HepG2 (cell line): Measurements from ENCODE around the gene HACE1. TPM values are rescaled to one million over a fixed set of nuclear protein-coding genes. Genes with fewer than 3 reads are reported as not detected.
A peak's percentile ranks its signal among the peaks of the same experiment; 100 is the strongest.

Source experiments
- ATAC-seq: fragments of 200-7000 bp; cut with Tn5 transposase; 3 replicates; pipeline ENCODE4 v1.9.1; 2020; ENCODE audit warnings: mild to moderate bottlenecking, moderate library complexity
- BruUV-seq: library from RNA; stranded (reverse); fragments of 400-500 nt; replicated peaks from 2 replicates; lab custom pipeline; 2021; lab: Mats Ljungman, UMichigan
- CTCF ChIA-PET: fragments of 300-600 bp; formaldehyde crosslinking; extraction: SDS; loops from one replicate; lab custom pipeline; 2021; ENCODE audit warnings: low total read pairs, inconsistent platforms, low intra/inter-chr PET ratio; lab: Yijun Ruan, JAX
- POLR2A ChIA-PET: fragments of 350-600 bp; sonication (Branson Sonifier 250); formaldehyde crosslinking; loops from one replicate; lab custom pipeline; 2020; ENCODE audit warnings: antibody characterized with exemption, inconsistent platforms; lab: Yijun Ruan, JAX
- DNase-seq: peaks from one replicate; pipeline ENCODE4 v3.0.0-alpha.2; 2015; ENCODE audit warnings: low spot score
- FAIRE-seq: peaks from 3 replicates; lab custom pipeline; 2011; peaks lifted over from hg19 to GRCh38; lab: Jason Lieb, UNC
- H2AFZ ChIP-seq: one replicate; pipeline ENCODE4 v1.6.1; 2011; ENCODE audit warnings: low read length, inconsistent platforms
- H3K27ac ChIP-seq: fragments of 300-600 bp; 3 replicates; pipeline ENCODE4 v1.8.0; 2011; ENCODE audit warnings: mixed run types, mild to moderate bottlenecking, mixed read lengths, low read length, inconsistent platforms; ENCODE audit not compliant: insufficient read depth; ENCODE audit errors: extremely low read length
- H3K27me3 ChIP-seq, 2 experiments: fragments of 200-600 bp in 1 of 2; 2 replicates in 1 of 2; 3 replicates in 1 of 2; pipeline versions ENCODE4 v1.6.0 to v1.8.0; 2011; ENCODE audit warnings: low read length in 2 of 2, mild to moderate bottlenecking in 2 of 2, moderate library complexity in 2 of 2, inconsistent platforms in 1 of 2; ENCODE audit not compliant: insufficient read depth in 2 of 2, control insufficient read depth in 1 of 2
- H3K36me3 ChIP-seq, 2 experiments: fragments of 200-600 bp in 1 of 2; replicated peaks in 1 of 2; 2 replicates in 1 of 2; 3 replicates in 1 of 2; pipeline versions ENCODE4 v1.5.1 to v1.8.0; 2011; ENCODE audit warnings: low read length in 2 of 2, inconsistent platforms in 1 of 2; ENCODE audit not compliant: insufficient read depth in 2 of 2, control insufficient read depth in 1 of 2
- H3K4me1 ChIP-seq: 2 replicates; pipeline ENCODE4 v1.5.1; 2012; ENCODE audit warnings: low read length, inconsistent platforms; ENCODE audit not compliant: insufficient read depth
- H3K4me2 ChIP-seq: 2 replicates; pipeline ENCODE4 v1.6.0; 2011; ENCODE audit warnings: low read depth, low read length, inconsistent platforms
- H3K4me3 ChIP-seq, 3 experiments: fragments of 200-600 bp in 1 of 3; sonication (generic), shearing (Covaris generic) in 1 of 3; replicated peaks in 1 of 3; 2 replicates each; pipeline ENCODE4 v1.5.1; 2011 to 2016; ENCODE audit warnings: low read length in 3 of 3, inconsistent platforms in 2 of 3, low read depth in 2 of 3, mild to moderate bottlenecking in 2 of 3, control low read depth in 1 of 3, mixed read lengths in 1 of 3; ENCODE audit not compliant: insufficient read depth in 1 of 3
- H3K79me2 ChIP-seq: one replicate; pipeline ENCODE4 v1.6.1; 2011; ENCODE audit warnings: low read length, inconsistent platforms; ENCODE audit not compliant: insufficient read depth
- H3K9ac ChIP-seq: 2 replicates; pipeline ENCODE4 v1.6.0; 2011; ENCODE audit warnings: mild to moderate bottlenecking, low read depth, low read length, inconsistent platforms; ENCODE audit not compliant: insufficient read depth
- H3K9me3 ChIP-seq: 2 replicates; pipeline ENCODE4 v1.5.1; 2012; ENCODE audit warnings: mild to moderate bottlenecking, low read length
- H4K20me1 ChIP-seq: 2 replicates; pipeline ENCODE4 v1.6.0; 2011; ENCODE audit warnings: inconsistent platforms, mild to moderate bottlenecking, low read length, moderate library complexity; ENCODE audit not compliant: insufficient read depth
- ATF7-NPFF ChIP-seq: sonication (generic); formaldehyde crosslinking; IDR thresholded peaks from 2 replicates; pipeline ENCODE4 v1.8.1; 2023; ENCODE audit warnings: mild to moderate bottlenecking, low read depth, missing genetic modification reagents, moderate library complexity
- IRF9 ChIP-seq: sonication (generic); formaldehyde crosslinking; IDR thresholded peaks from 2 replicates; pipeline ENCODE4 v1.8.0; 2022; ENCODE audit warnings: missing genetic modification reagents, mild to moderate bottlenecking, borderline replicate concordance
- MBNL3 ChIP-seq: fragments of 250-450 bp; sonication (Bioruptor Pico); conservative IDR thresholded peaks from 2 replicates; pipeline ENCODE4 v1.8.0; 2022; ENCODE audit warnings: mild to moderate bottlenecking, inconsistent platforms
- MYC ChIP-seq: sonication (generic); formaldehyde crosslinking; IDR thresholded peaks from 2 replicates; pipeline ENCODE4 v1.9.0; 2021; ENCODE audit warnings: missing genetic modification reagents, borderline replicate concordance
- NFRKB ChIP-seq: fragments of 450-650 bp; IDR thresholded peaks from 2 replicates; pipeline ENCODE4 v1.6.1; 2017
- RARA ChIP-seq: IDR thresholded peaks from 2 replicates; pipeline ENCODE4 v1.6.1; 2016; ENCODE audit warnings: missing genetic modification reagents, missing compliant biosample characterization
- SNAPC5 ChIP-seq: sonication (generic); formaldehyde crosslinking; IDR thresholded peaks from 2 replicates; pipeline ENCODE4 v1.8.1; 2023; ENCODE audit warnings: mild to moderate bottlenecking, missing genetic modification reagents, borderline replicate concordance
- SP1 ChIP-seq, 2 experiments: fragments of 450-650 bp in 1 of 2; sonication (generic) in 1 of 2; formaldehyde crosslinking in 1 of 2; IDR thresholded peaks; 2 replicates each; pipeline versions ENCODE4 v1.4.0 to v1.6.1; 2016 to 2020; ENCODE audit warnings: missing genetic modification reagents in 1 of 2
- STAT6 ChIP-seq: sonication (generic); formaldehyde crosslinking; IDR thresholded peaks from 2 replicates; pipeline ENCODE4 v1.4.0; 2020; ENCODE audit warnings: missing genetic modification reagents, mild to moderate bottlenecking, borderline replicate concordance
- SYNCRIP ChIP-seq: fragments of 200-400 bp; formaldehyde crosslinking; IDR thresholded peaks from 2 replicates; pipeline ENCODE4 v1.6.1; 2018; ENCODE audit warnings: mild to moderate bottlenecking, low read depth, low read length; ENCODE audit not compliant: insufficient read depth
- TBX2 ChIP-seq: sonication (generic); formaldehyde crosslinking; IDR thresholded peaks from 2 replicates; pipeline ENCODE4 v1.5.0; 2020; ENCODE audit warnings: missing genetic modification reagents, mild to moderate bottlenecking, borderline replicate concordance
- ZBTB46 ChIP-seq: sonication (generic); formaldehyde crosslinking; IDR thresholded peaks from 2 replicates; pipeline ENCODE4 v1.4.0; 2020; ENCODE audit warnings: mild to moderate bottlenecking, missing genetic modification reagents, borderline replicate concordance
- ZNF24 ChIP-seq: fragments of 450-650 bp; IDR thresholded peaks from 2 replicates; pipeline ENCODE4 v1.6.1; 2017; ENCODE audit warnings: antibody characterized with exemption, mild to moderate bottlenecking
- ZNF3 ChIP-seq: IDR thresholded peaks from 2 replicates; pipeline ENCODE4 v1.7.0; 2017; ENCODE audit warnings: inconsistent platforms
- ZNF468 ChIP-seq: sonication (generic); formaldehyde crosslinking; IDR thresholded peaks from 2 replicates; pipeline ENCODE4 v1.8.0; 2022; ENCODE audit warnings: mild to moderate bottlenecking, moderate library complexity, missing genetic modification reagents
- ZNF674 ChIP-seq: sonication (generic); formaldehyde crosslinking; IDR thresholded peaks from 2 replicates; pipeline ENCODE4 v1.5.0; 2020; ENCODE audit warnings: low read depth, mild to moderate bottlenecking, missing genetic modification reagents
- ZNF720 ChIP-seq: sonication (generic); formaldehyde crosslinking; IDR thresholded peaks from 2 replicates; pipeline ENCODE4 v1.4.0; 2020; ENCODE audit warnings: missing genetic modification reagents
- ZNF782 ChIP-seq: sonication (generic); formaldehyde crosslinking; IDR thresholded peaks from 2 replicates; pipeline ENCODE4 v1.4.0; 2020; ENCODE audit warnings: missing genetic modification reagents, mild to moderate bottlenecking, borderline replicate concordance
- WGBS: methylation state at CpG from one replicate; pipeline ENCODE4 v1.1.6; 2017; ENCODE audit warnings: low lambda C conversion rate; 5-methylcytosine and 5-hydroxymethylcytosine counted together
- in situ Hi-C: cut with HindIII; loops from 2 replicates; pipeline ENCODE4 v1.10.0; 2017; ENCODE audit warnings: low pct_unique_long_range_greater_than_20kb; ENCODE audit not compliant: extremely low pct_ligation_motif_present
- intact Hi-C: fragments of 100-400 bp; cut with micrococcal nuclease; formaldehyde crosslinking; loops from one replicate; pipeline ENCODE4 v1.10.0; 2022; ENCODE audit not compliant: unreplicated experiment
- polyA plus RNA-seq, 8 experiments: library from polyadenylated mRNA; depleted of rRNA in 3 of 8; stranded (reverse) in 7 of 8; unstranded in 1 of 8; fragments of >200 nt; fragmentation: Illumina TruSeq in 4 of 8; extraction: Trizol in 4 of 8; gene quantifications; 2 replicates each; pipeline versions ENCODE4 v1.2.1 to v1.2.3, GENCODE V29; 2011 to 2016; ENCODE audit warnings: low read depth in 4 of 8, missing spikeins in 1 of 8, mixed read lengths in 1 of 8; ENCODE audit not compliant: insufficient read depth in 1 of 8
- total RNA-seq, 5 experiments: library from RNA; depleted of rRNA; stranded (reverse); fragments of >200 nt; fragmentation: Illumina TruSeq; extraction: Trizol; gene quantifications; 2 replicates each; pipeline ENCODE4 v1.2.3, GENCODE V29; 2016; ENCODE audit warnings: low read depth in 1 of 5

The HACE1 gene
- total and polyA plus RNA-seq, 2 of the 13 experiments (the other 11 are each of a cell fraction or from before 2014, with no cell fraction given) = 8.9 to 11.4 TPM

GRCh38 chr6:104884867-104885517 is 25.3 kb upstream of the HACE1 start:
- Histone ChIP-seq H3K4me1 (no peaks in the 10 kb centered on the region), H3K36me3 (no peaks in the 10 kb centered on the region), H3K9me3 (peaks cover 14% of the 10 kb centered on the region), H4K20me1 (no peaks in the 10 kb centered on the region), H3K27ac (no peak overlapping the region), H3K79me2 (no peaks in the 10 kb centered on the region), H2AFZ (no peak overlapping the region)
- WGBS = 10% methylated on average over 4 of the region's 12 CpGs
- CTCF ChIA-PET = no interaction called here
- no peak for FAIRE-seq
- intact Hi-C loops = no loop called here
- POLR2A ChIA-PET = no interaction called here
- no peak for TF ChIP-seq ZNF782 (CRISPR knock-in tag)
- no peak for TF ChIP-seq ZNF674
- no peak for TF ChIP-seq ZNF3 (CRISPR knock-in tag)
- TF ChIP-seq IRF9 (CRISPR knock-in tag) = no peak
- TF ChIP-seq TBX2 (CRISPR knock-in tag) = no peak
- TF ChIP-seq ZNF24 = no peak
- no peak for TF ChIP-seq SYNCRIP
- no peak for TF ChIP-seq ZNF720 (CRISPR knock-in tag)
- no peak for TF ChIP-seq STAT6 (CRISPR knock-in tag)
- no peak for TF ChIP-seq NFRKB
- TF ChIP-seq MBNL3 (CRISPR knock-in tag) = no peak
- TF ChIP-seq ZBTB46 (CRISPR knock-in tag) = no peak
- no peak for TF ChIP-seq MYC (CRISPR knock-in tag)
- no peak for TF ChIP-seq RARA (CRISPR knock-in tag)
- TF ChIP-seq SNAPC5 (CRISPR knock-in tag) = no peak
- TF ChIP-seq SP1 (IDR thresholded peaks at IDR 0.05) = no peak
- TF ChIP-seq SP1 (CRISPR knock-in tag; IDR thresholded peaks at IDR 0.05) = no peak
- no peak for TF ChIP-seq ZNF468 (CRISPR knock-in tag)
- no peak for TF ChIP-seq ATF7-NPFF
- TF ChIP-seq, all 625 proteins: peak for 0
- peak; percentile 78 for ATAC-seq
- Histone ChIP-seq H3K4me2 (peak overlapping the region; percentile 61), H3K27me3 (no peaks in the 10 kb centered on the region; a peak in 1 of 5 replicates), H3K4me3 (peak overlapping the region in 2 of 3 experiments; percentile 15 to 53; a peak in 2 of 6 replicates), H3K9ac (no peak overlapping the region)
- no peak for DNase-seq
- BruUV-seq = no TSS peak
- in situ Hi-C loops = no loop called here
